ENCODE measurements around the gene ADM.
A peak's percentile ranks its signal among the peaks of the same experiment; 100 is the strongest.

Gene ADM

DNA sequence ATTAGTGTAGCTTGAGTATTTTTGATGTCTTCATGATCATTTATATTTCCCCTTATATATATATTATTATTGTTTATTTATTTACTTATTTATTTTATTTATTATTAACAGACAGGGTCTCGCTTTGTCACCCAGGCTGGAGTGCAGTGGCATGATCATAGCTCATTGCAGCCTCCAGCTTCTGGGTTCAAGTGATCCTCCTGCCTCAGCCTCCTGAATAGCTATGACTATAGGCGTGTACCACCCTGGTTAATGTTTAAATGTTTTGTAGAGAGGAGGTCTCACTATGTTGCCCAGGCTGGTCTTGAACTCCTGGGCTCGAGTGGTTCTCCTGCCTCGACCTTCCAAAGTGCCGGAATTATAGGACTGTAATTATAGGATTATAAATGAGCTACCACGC is 10.2 kb downstream of the ADM start:
- peaks cover 71% of the 10 kb centered on the region for H3K4me1 ChIP-seq (ENCODE audit: low read depth, poor library complexity, severe bottlenecking)
- H3K27ac ChIP-seq, result no peak overlapping the region
- H3K4me3 ChIP-seq (IDR thresholded peaks at IDR 0.05; ENCODE audit: insufficient read depth, low read depth, low read length), result no peak overlapping the region
- H3K4me2 ChIP-seq, result peak overlapping the region; percentile 5; the same call in 1 of the 2 replicates
- no peaks in the 10 kb centered on the region for H4K20me1 ChIP-seq (ENCODE audit: insufficient read depth)
- no peaks in the 10 kb centered on the region for H3K79me2 ChIP-seq (ENCODE audit: insufficient read depth, low read depth)
- H3K36me3 ChIP-seq (ENCODE audit: insufficient read depth), result no peaks in the 10 kb centered on the region
- H3K27me3 ChIP-seq (ENCODE audit: insufficient read depth, low read depth), result no peaks in the 10 kb centered on the region
- TF ChIP-seq, protein P1, sequence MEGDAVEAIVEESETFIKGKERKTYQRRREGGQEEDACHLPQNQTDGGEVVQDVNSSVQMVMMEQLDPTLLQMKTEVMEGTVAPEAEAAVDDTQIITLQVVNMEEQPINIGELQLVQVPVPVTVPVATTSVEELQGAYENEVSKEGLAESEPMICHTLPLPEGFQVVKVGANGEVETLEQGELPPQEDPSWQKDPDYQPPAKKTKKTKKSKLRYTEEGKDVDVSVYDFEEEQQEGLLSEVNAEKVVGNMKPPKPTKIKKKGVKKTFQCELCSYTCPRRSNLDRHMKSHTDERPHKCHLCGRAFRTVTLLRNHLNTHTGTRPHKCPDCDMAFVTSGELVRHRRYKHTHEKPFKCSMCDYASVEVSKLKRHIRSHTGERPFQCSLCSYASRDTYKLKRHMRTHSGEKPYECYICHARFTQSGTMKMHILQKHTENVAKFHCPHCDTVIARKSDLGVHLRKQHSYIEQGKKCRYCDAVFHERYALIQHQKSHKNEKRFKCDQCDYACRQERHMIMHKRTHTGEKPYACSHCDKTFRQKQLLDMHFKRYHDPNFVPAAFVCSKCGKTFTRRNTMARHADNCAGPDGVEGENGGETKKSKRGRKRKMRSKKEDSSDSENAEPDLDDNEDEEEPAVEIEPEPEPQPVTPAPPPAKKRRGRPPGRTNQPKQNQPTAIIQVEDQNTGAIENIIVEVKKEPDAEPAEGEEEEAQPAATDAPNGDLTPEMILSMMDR (conservative IDR thresholded peaks at IDR 0.05; ENCODE audit: low read depth, low read length), result no peak
- no peak overlapping the region for H3K9ac ChIP-seq
- no peak overlapping the region for H2AFZ ChIP-seq (ENCODE audit: low read depth)

DNA sequence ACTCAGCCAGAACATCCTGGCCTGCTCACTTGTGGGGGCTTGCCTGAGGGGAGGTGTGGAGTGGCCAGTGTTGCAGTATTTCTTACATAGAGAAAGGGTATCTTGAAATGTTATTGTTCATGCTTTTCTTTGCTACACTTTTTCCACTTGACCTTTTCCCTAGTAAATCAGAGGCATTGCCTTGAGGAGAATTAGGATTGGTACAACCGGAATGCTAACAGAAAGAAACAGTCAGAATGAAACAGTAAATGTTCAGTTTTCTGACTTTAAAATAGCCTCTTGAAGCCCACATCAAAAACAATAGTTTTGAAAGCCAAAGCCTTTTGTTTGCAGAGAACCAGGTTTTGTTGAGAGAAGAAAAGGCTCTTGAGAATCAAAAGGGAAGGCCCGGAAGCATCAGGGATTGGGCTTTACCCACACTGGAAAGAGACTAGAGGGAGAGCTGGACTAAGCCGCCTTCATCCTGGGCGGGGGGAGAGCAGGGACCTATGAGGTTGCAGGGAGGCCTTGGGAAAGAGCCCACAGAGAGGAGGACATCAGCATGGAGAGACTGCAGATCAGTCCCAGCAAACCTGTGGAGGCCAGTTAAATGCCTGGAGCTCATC is 12.4 kb downstream of the ADM start:
- H3K36me3 ChIP-seq (ENCODE audit: insufficient read depth), result no peaks in the 10 kb centered on the region
- no peaks in the 10 kb centered on the region for H3K79me2 ChIP-seq (ENCODE audit: insufficient read depth, low read depth)
- H4K20me1 ChIP-seq (ENCODE audit: insufficient read depth), result no peaks in the 10 kb centered on the region
- peak overlapping the region; percentile 56 for H3K27ac ChIP-seq
- H2AFZ ChIP-seq (ENCODE audit: low read depth), result peak overlapping the region; percentile 41; the same call in 1 of the 2 replicates
- H3K4me2 ChIP-seq, result peak overlapping the region; percentile 45
- H3K4me3 ChIP-seq (IDR thresholded peaks at IDR 0.05; ENCODE audit: insufficient read depth, low read depth, low read length), result no peak overlapping the region
- H3K4me1 ChIP-seq (ENCODE audit: low read depth, poor library complexity, severe bottlenecking), result peaks cover 54% of the 10 kb centered on the region
- TF ChIP-seq, protein P1 (conservative IDR thresholded peaks at IDR 0.05; ENCODE audit: low read depth, low read length), result no peak
- peak overlapping the region; percentile 11; the same call in 1 of the 2 replicates for H3K9ac ChIP-seq
- no peaks in the 10 kb centered on the region for H3K27me3 ChIP-seq (ENCODE audit: insufficient read depth, low read depth)

DNA sequence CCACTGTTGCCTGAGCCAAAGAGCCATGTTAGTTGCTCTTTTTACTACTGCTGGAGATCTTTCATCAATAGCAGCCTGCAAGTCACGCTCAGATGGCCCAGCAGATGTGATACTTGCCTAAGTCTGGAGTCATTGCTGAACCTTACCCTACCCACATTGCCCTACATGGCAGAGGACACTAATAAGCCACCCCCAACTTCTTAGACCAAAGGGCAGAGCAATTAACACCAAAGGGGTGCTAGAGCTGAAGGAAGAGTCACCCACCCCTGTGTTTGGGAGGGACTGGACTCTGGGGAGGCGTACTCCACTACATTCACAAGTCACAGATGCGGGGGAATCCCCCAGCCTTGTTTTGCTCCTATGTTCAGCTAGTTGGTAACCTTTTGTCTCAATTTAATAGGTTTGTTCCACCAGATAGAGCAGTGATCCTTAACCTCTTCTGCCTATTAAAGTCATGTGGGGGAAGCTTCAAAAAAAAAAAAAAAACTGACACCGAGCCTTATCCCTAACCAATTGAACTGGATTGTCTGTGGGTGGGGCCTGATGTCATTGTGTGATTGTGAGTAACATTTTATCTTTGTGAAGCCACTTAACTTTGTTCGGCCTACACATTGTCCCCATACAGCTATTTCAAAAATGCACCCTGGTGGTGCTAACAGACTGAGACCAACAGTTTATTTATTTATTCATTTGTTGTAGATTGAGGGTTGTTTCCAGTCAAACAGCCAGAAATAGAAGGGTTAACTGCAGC is 13.1 kb downstream of the ADM start:
- H2AFZ ChIP-seq (ENCODE audit: low read depth), result peak overlapping the region; percentile 41
- no peaks in the 10 kb centered on the region for H4K20me1 ChIP-seq (ENCODE audit: insufficient read depth)
- peak overlapping the region; percentile 45; the same call in 1 of the 2 replicates for H3K4me2 ChIP-seq
- no peak overlapping the region for H3K4me3 ChIP-seq (IDR thresholded peaks at IDR 0.05; ENCODE audit: insufficient read depth, low read depth, low read length)
- TF ChIP-seq, protein P1 (conservative IDR thresholded peaks at IDR 0.05; ENCODE audit: low read depth, low read length), result 0 out of 2 replicates have a peak, but pooled peaks have one; percentile 19
- peaks cover 61% of the 10 kb centered on the region for H3K4me1 ChIP-seq (ENCODE audit: low read depth, poor library complexity, severe bottlenecking)
- no peaks in the 10 kb centered on the region for H3K79me2 ChIP-seq (ENCODE audit: insufficient read depth, low read depth)
- peak overlapping the region; percentile 11; the same call in 1 of the 2 replicates for H3K9ac ChIP-seq
- no peaks in the 10 kb centered on the region for H3K27me3 ChIP-seq (ENCODE audit: insufficient read depth, low read depth)
- H3K27ac ChIP-seq, result peak overlapping the region; percentile 56
- H3K36me3 ChIP-seq (ENCODE audit: insufficient read depth), result no peaks in the 10 kb centered on the region

DNA sequence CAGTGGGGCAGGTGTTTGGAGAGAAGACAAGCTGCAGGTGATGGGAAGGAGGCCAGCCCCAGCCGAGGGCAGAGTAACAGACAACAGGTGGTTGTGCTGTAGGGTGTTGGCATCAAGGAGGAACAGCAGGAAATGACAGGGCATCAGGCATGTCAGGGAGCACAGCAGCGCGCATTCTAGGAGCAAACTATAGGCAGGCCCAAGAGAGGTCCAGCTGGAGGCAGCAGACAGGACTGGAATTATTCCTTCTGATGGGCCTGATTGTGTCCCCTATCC is 13.6 kb downstream of the ADM start:
- Histone ChIP-seq H3K9ac (no peak overlapping the region; the same call in 1 of the 2 replicates), H3K27ac (peak overlapping the region; percentile 56; the same call in 1 of the 2 replicates), H3K79me2 (ENCODE audit: insufficient read depth, low read depth) (no peaks in the 10 kb centered on the region), H3K27me3 (ENCODE audit: insufficient read depth, low read depth) (no peaks in the 10 kb centered on the region), H4K20me1 (ENCODE audit: insufficient read depth) (no peaks in the 10 kb centered on the region), H3K4me2 (peak overlapping the region; percentile 45; the same call in 1 of the 2 replicates), H3K36me3 (ENCODE audit: insufficient read depth) (no peaks in the 10 kb centered on the region), H2AFZ (ENCODE audit: low read depth) (peak overlapping the region; percentile 41; the same call in 1 of the 2 replicates), H3K4me3 (IDR thresholded peaks at IDR 0.05; ENCODE audit: insufficient read depth, low read depth, low read length) (no peak overlapping the region), H3K4me1 (ENCODE audit: low read depth, poor library complexity, severe bottlenecking) (peaks cover 66% of the 10 kb centered on the region)
- TF ChIP-seq, protein P1 (conservative IDR thresholded peaks at IDR 0.05; ENCODE audit: low read depth, low read length), result no peak

Measured in KMS-11 (cell line).